Suprapubic skin (tissue), 4 donors: ENCODE results near the gene RBM43.

Source experiments
- EP300 ChIP-seq: sonication (generic); formaldehyde crosslinking; IDR thresholded peaks from one replicate; pipeline ENCODE4 v1.6.1; 2017; ENCODE audit warnings: antibody characterized with exemption
- POLR2A ChIP-seq, 2 donors: fragments of 450-650 bp; IDR thresholded peaks; one replicate each; pipeline ENCODE4 v1.6.1; 2017; ENCODE audit warnings: antibody characterized with exemption in 2 of 2, mild to moderate bottlenecking in 2 of 2, moderate library complexity in 2 of 2
- POLR2AphosphoS5 ChIP-seq, 3 donors: sonication (generic); formaldehyde crosslinking; IDR thresholded peaks; one replicate each; pipeline ENCODE4 v1.6.1; 2017; ENCODE audit warnings: antibody characterized with exemption in 3 of 3
- TF ChIP-seq, protein P1 (sequence below), 2 donors: fragments of 200-600 bp in 1 of 2; fragments of 450-650 bp in 1 of 2; sonication (generic) in 1 of 2; IDR thresholded peaks; one replicate each; pipeline ENCODE4 v1.5.1; 2016 to 2019; ENCODE audit warnings: antibody characterized with exemption in 2 of 2, mild to moderate bottlenecking in 1 of 2, moderate library complexity in 1 of 2

DNA sequence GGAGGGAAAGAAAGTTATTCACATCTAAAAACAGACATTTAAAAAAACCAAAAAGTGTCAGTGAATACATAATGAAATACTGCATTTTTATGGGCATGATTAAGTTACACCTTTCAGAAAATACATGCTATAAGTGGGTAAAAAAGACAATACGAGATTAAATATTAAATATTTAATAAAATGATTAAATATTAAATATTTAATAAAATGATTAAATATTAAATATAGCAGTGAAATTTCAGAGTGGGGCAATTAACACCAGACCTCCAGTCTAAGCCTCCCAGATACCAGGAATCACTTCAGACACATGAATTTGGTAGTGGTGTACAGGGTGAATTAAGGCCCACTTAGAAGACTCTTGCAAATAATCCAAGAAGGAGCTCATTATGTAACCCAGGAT lies 15.5 kb downstream of the RBM43 start:
- TF ChIP-seq, protein P1, sequence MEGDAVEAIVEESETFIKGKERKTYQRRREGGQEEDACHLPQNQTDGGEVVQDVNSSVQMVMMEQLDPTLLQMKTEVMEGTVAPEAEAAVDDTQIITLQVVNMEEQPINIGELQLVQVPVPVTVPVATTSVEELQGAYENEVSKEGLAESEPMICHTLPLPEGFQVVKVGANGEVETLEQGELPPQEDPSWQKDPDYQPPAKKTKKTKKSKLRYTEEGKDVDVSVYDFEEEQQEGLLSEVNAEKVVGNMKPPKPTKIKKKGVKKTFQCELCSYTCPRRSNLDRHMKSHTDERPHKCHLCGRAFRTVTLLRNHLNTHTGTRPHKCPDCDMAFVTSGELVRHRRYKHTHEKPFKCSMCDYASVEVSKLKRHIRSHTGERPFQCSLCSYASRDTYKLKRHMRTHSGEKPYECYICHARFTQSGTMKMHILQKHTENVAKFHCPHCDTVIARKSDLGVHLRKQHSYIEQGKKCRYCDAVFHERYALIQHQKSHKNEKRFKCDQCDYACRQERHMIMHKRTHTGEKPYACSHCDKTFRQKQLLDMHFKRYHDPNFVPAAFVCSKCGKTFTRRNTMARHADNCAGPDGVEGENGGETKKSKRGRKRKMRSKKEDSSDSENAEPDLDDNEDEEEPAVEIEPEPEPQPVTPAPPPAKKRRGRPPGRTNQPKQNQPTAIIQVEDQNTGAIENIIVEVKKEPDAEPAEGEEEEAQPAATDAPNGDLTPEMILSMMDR (IDR thresholded peaks at IDR 0.05), result no peak
- no peak for TF ChIP-seq POLR2A (IDR thresholded peaks at IDR 0.05)
- no peak for TF ChIP-seq EP300
- TF ChIP-seq POLR2AphosphoS5 (IDR thresholded peaks at IDR 0.05), result no peak
